GM13976 (cell line): ENCODE data around the gene ARL10.

Experiments
- DNase-seq: peaks from one replicate; pipeline ENCODE4 v3.0.0; 2012; ENCODE audit warnings: low spot score
- CTCF ChIP-seq: IDR thresholded peaks from 2 replicates; pipeline ENCODE4 v1.5.1; 2012; ENCODE audit warnings: borderline replicate concordance, mild to moderate bottlenecking; ENCODE audit not compliant: insufficient read depth; ENCODE audit errors: extremely low read depth, missing control alignments, control extremely low read depth
- in situ Hi-C: fragments of 300-500 bp; cut with MboI; formaldehyde crosslinking; loops from one replicate; pipeline ENCODE4 v1.12.0; 2022; ENCODE audit warnings: low sequenced_read_pairs, mixed read lengths, inconsistent platforms; ENCODE audit not compliant: unreplicated experiment

Gene ARL10

GRCh38 chr5:176383248-176383905, 18.1 kb downstream of the ARL10 start:
- no peak for DNase-seq
- TF ChIP-seq CTCF, result no peak
- in situ Hi-C loops, result no loop called here

- in situ Hi-C loops, result no loop called here
- no peak for TF ChIP-seq CTCF
- DNase-seq, result no peak
Observed at GRCh38 chr5:176383961-176384360, 18.7 kb downstream of the ARL10 start.

- DNase-seq, result no peak
- no peak for TF ChIP-seq CTCF
- in situ Hi-C loops, result no loop called here
Observed at GRCh38 chr5:176384366-176384930, 19.2 kb downstream of the ARL10 start.

GRCh38 chr5:176384991-176385390, 19.7 kb downstream of the ARL10 start:
- no peak for TF ChIP-seq CTCF
- no peak for DNase-seq
- in situ Hi-C loops, result no loop called here

GRCh38 chr5:176386491-176386890, 21.2 kb downstream of the ARL10 start:
- in situ Hi-C loops, result no loop called here
- DNase-seq, result no peak
- TF ChIP-seq CTCF, result no peak

- TF ChIP-seq CTCF, result no peak
- in situ Hi-C loops, result no loop called here
- no peak for DNase-seq
Observed at GRCh38 chr5:176387384-176387925, 22.2 kb downstream of the ARL10 start.
